ENCODE measurements around the gene EPGN.

DNA sequence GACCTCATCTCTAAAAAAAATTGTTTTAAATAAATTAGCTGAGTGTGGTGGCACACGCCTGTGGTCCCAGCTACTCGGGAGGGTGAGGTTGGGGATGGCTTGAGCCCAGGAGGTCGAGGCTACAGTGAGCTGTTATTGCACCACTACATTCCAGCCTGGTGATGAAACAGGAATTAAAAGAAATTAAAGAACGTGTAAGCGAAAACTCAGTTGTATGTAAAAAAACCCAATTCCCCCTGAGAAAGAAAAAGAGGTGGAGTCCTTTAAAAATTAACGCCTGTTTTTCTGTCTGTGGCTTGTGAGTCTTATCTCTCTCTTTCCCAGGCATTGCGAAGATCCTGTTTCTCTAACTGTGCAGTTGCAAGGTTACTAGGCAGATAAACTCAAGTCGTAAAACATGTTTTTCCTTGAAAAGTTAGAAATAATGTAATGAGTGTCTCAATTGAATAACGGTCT is 22.1 kb downstream of the EPGN start:
- TF ChIP-seq EZH2 (IDR thresholded peaks at IDR 0.05; ENCODE audit: insufficient read depth, low read length): no peak
- TF ChIP-seq, protein P1, sequence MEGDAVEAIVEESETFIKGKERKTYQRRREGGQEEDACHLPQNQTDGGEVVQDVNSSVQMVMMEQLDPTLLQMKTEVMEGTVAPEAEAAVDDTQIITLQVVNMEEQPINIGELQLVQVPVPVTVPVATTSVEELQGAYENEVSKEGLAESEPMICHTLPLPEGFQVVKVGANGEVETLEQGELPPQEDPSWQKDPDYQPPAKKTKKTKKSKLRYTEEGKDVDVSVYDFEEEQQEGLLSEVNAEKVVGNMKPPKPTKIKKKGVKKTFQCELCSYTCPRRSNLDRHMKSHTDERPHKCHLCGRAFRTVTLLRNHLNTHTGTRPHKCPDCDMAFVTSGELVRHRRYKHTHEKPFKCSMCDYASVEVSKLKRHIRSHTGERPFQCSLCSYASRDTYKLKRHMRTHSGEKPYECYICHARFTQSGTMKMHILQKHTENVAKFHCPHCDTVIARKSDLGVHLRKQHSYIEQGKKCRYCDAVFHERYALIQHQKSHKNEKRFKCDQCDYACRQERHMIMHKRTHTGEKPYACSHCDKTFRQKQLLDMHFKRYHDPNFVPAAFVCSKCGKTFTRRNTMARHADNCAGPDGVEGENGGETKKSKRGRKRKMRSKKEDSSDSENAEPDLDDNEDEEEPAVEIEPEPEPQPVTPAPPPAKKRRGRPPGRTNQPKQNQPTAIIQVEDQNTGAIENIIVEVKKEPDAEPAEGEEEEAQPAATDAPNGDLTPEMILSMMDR (IDR thresholded peaks at IDR 0.05; ENCODE audit: insufficient read depth, low read depth, low read length): no peak

All from astrocyte (in vitro differentiated cells and primary cell).